Neuronal stem cell (in vitro differentiated cells): ENCODE results near the gene INTS1.
"Not testable (repeated sequence)": the region's sequence is repeated elsewhere in the genome, so short reads cannot be mapped to it uniquely, and the experiment has no call there.

Experiments used
- DNase-seq: peaks from one replicate; pipeline ENCODE4 v3.0.0-alpha.2; 2013; ENCODE audit warnings: low spot score
- H2AFZ ChIP-seq: one replicate; pipeline ENCODE4 v1.6.1; 2013; ENCODE audit warnings: mild to moderate bottlenecking, low read length, inconsistent platforms
- H2AK5ac ChIP-seq: 2 replicates; pipeline ENCODE4 v1.6.1; 2013; ENCODE audit warnings: low read depth, mild to moderate bottlenecking, inconsistent platforms, low read length, moderate library complexity, mixed read lengths
- H2BK120ac ChIP-seq: 2 replicates; pipeline ENCODE4 v1.6.1; 2013; ENCODE audit warnings: low read depth, mild to moderate bottlenecking, inconsistent platforms, low read length, moderate library complexity, mixed read lengths
- H2BK12ac ChIP-seq: one replicate; pipeline ENCODE4 v1.6.1; 2013; ENCODE audit warnings: low read length, inconsistent platforms
- H2BK15ac ChIP-seq: 2 replicates; pipeline ENCODE4 v1.6.1; 2013; ENCODE audit warnings: mild to moderate bottlenecking, low read length, inconsistent platforms, mixed read lengths
- H2BK5ac ChIP-seq: one replicate; pipeline ENCODE4 v1.6.1; 2013; ENCODE audit warnings: inconsistent platforms, mild to moderate bottlenecking, low read length, moderate library complexity
- H3K14ac ChIP-seq: one replicate; pipeline ENCODE4 v1.6.1; 2013; ENCODE audit warnings: low read length, inconsistent platforms
- H3K18ac ChIP-seq: 2 replicates; pipeline ENCODE4 v1.6.1; 2013; ENCODE audit warnings: low read length, inconsistent platforms
- H3K23ac ChIP-seq: 2 replicates; pipeline ENCODE4 v1.6.1; 2013; ENCODE audit warnings: low read depth, mild to moderate bottlenecking, mixed read lengths, low read length, inconsistent platforms; ENCODE audit not compliant: poor library complexity
- H3K27ac ChIP-seq: replicated peaks from 3 replicates; pipeline ENCODE4 v1.5.1; 2013; ENCODE audit warnings: low read length, inconsistent platforms
- H3K27me3 ChIP-seq, 3 experiments: 2 replicates each; pipeline ENCODE4 v1.6.1; 2013; ENCODE audit warnings: low read length in 3 of 3, mild to moderate bottlenecking in 2 of 3, inconsistent platforms in 1 of 3, low read depth in 1 of 3, mixed read lengths in 1 of 3, moderate library complexity in 1 of 3; ENCODE audit not compliant: control insufficient read depth in 3 of 3, insufficient read depth in 3 of 3
- H3K36me3 ChIP-seq, 2 donors: replicated peaks in 1 of 2; 2 replicates each; pipeline ENCODE4 v1.6.1; 2013; ENCODE audit warnings: low read length in 2 of 2; ENCODE audit not compliant: control insufficient read depth in 2 of 2, insufficient read depth in 2 of 2
- H3K4ac ChIP-seq: 2 replicates; pipeline ENCODE4 v1.6.1; 2013; ENCODE audit warnings: inconsistent platforms, mild to moderate bottlenecking, low read length, moderate library complexity
- H3K4me1 ChIP-seq, 2 donors: 1 replicate in 1 of 2; 2 replicates in 1 of 2; pipeline ENCODE4 v1.6.1; 2013; ENCODE audit warnings: low read length in 2 of 2, low read depth in 1 of 2; ENCODE audit not compliant: control insufficient read depth in 2 of 2, insufficient read depth in 1 of 2
- H3K4me2 ChIP-seq: one replicate; pipeline ENCODE4 v1.6.1; 2013; ENCODE audit warnings: mild to moderate bottlenecking, low read length, inconsistent platforms; ENCODE audit not compliant: insufficient read depth, poor library complexity, severe bottlenecking
- H3K4me3 ChIP-seq, 2 donors: 2 replicates each; pipeline ENCODE4 v1.5.1; 2013; ENCODE audit warnings: low read length in 2 of 2, mild to moderate bottlenecking in 2 of 2, inconsistent platforms in 1 of 2, moderate library complexity in 1 of 2
- H3K79me1 ChIP-seq: one replicate; pipeline ENCODE4 v1.6.1; 2013; ENCODE audit warnings: low read depth, mild to moderate bottlenecking, inconsistent platforms, low read length, moderate library complexity
- H3K9ac ChIP-seq: one replicate; pipeline ENCODE4 v1.6.1; 2013; ENCODE audit warnings: mild to moderate bottlenecking, low read depth, low read length, inconsistent platforms; ENCODE audit not compliant: poor library complexity
- H3K9me3 ChIP-seq, 2 donors: replicated peaks in 1 of 2; 2 replicates each; pipeline versions ENCODE3 to v1.6.1; 2013; ENCODE audit warnings: low read length in 2 of 2, mild to moderate bottlenecking in 2 of 2, inconsistent platforms in 1 of 2, low read depth in 1 of 2, mixed read lengths in 1 of 2, moderate library complexity in 1 of 2; ENCODE audit not compliant: control insufficient read depth in 2 of 2, insufficient read depth in 1 of 2
- H4K8ac ChIP-seq: one replicate; pipeline ENCODE4 v1.6.1; 2013; ENCODE audit warnings: low read depth, mild to moderate bottlenecking, inconsistent platforms, low read length, moderate library complexity
- H4K91ac ChIP-seq: one replicate; pipeline ENCODE4 v1.6.1; 2013; ENCODE audit warnings: low read length, low read depth, mild to moderate bottlenecking, inconsistent platforms; ENCODE audit not compliant: poor library complexity
- WGBS, 2 donors: extraction: QIAGEN DNeasy Blood & Tissue Kit; methylation state at CpG; one replicate each; pipeline ENCODE4 v1.1.7; 2013; ENCODE audit warnings: missing lambda C conversion rate in 2 of 2, mixed read lengths in 1 of 2; ENCODE audit not compliant: insufficient read length in 2 of 2, insufficient replicate concordance in 1 of 2; ENCODE audit errors: extremely low coverage in 2 of 2; 5-methylcytosine and 5-hydroxymethylcytosine counted together

Gene INTS1

DNA sequence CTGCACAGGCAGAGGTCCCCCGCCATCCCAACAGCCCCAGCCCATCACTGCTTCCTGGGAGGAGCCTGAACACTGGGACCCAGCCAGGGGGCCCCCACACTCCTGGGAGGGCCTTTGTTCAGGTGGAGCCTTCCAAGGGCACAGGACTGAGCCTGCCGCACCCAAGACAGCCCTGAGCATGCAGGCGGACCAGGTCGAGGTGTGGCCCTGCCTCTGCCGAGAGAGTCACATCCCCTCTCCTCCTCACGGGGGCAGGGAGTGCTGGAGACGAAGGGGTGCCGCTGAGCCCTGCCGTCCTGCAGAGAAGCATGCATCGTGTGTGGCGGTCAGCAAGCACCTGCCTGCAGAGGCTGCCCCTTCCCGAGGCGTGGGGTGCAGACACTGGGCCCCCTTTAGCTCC, 19.0 kb upstream of the INTS1 start:
- Histone ChIP-seq H3K79me1 (peaks cover 3% of the 10 kb centered on the region), H2AK5ac (peak overlapping the region; percentile 94), H3K4ac (peak overlapping the region; percentile 6), H2BK5ac (peak overlapping the region; percentile 53), H3K9ac (no peak overlapping the region), H2BK12ac (no peak overlapping the region), H2AFZ (peak overlapping the region; percentile 67), H3K9me3 (peaks cover 2 to 7% of the 10 kb centered on the region in 2 donors), H3K4me1 (peaks cover 2 to 4% of the 10 kb centered on the region in 2 donors), H3K36me3 (no peaks in the 10 kb centered on the region), H3K4me3 (no peak overlapping the region), H3K23ac (no peak overlapping the region), H2BK120ac (no peak overlapping the region), H3K27ac (no peak overlapping the region), H2BK15ac (peak overlapping the region; percentile 89), H3K4me2 (peak overlapping the region; percentile 11), H4K8ac (no peak overlapping the region), H4K91ac (no peak overlapping the region), H3K14ac (no peak overlapping the region), H3K18ac (peak overlapping the region; percentile 35), H3K27me3 (peaks cover 0 to 12% (median 3%) of the 10 kb centered on the region in 3 experiments)
- no peak for DNase-seq
- no CpG with 5 or more reads among the region's 13 CpGs for WGBS, 2 donors

DNA sequence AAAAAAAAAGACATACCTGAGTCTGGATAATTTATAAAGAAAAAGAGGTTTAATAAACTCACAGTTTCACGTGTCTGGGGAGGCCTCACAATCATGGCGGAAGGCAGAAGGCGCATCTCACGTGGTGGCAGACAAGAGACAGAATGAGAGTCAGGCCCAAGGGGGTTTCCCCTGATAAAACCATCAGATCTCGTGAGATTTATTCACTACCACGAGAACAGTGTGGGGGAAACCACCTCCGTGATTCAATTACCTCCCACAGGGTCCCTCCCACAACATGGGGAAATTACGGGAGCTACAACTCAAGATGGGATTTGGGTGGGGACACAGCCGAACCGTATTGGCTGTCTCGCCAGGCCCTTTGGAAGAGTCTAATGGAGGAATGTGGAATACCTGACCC, 17.3 kb upstream of the INTS1 start:
- Histone ChIP-seq H4K91ac (no peak overlapping the region), H2BK15ac (no peak overlapping the region), H3K4me3 (no peak overlapping the region), H3K4ac (no peak overlapping the region), H3K4me2 (no peak overlapping the region), H3K9me3 (peaks cover 2 to 7% of the 10 kb centered on the region in 2 donors), H3K9ac (no peak overlapping the region), H2BK5ac (no peak overlapping the region), H3K4me1 (peaks cover under 1 to 4% of the 10 kb centered on the region in 2 donors), H4K8ac (no peak overlapping the region), H2BK120ac (no peak overlapping the region), H3K27ac (no peak overlapping the region), H2AFZ (no peak overlapping the region), H3K79me1 (peaks cover 5% of the 10 kb centered on the region), H3K14ac (no peak overlapping the region), H2BK12ac (no peak overlapping the region), H2AK5ac (peak overlapping the region; percentile 19), H3K27me3 (peaks cover 0 to 7% (median 3%) of the 10 kb centered on the region in 3 experiments), H3K18ac (no peak overlapping the region), H3K36me3 (no peaks in the 10 kb centered on the region), H3K23ac (no peak overlapping the region)
- no CpG with 5 or more reads among the region's 11 CpGs for WGBS, 2 donors
- DNase-seq: no peak

DNA sequence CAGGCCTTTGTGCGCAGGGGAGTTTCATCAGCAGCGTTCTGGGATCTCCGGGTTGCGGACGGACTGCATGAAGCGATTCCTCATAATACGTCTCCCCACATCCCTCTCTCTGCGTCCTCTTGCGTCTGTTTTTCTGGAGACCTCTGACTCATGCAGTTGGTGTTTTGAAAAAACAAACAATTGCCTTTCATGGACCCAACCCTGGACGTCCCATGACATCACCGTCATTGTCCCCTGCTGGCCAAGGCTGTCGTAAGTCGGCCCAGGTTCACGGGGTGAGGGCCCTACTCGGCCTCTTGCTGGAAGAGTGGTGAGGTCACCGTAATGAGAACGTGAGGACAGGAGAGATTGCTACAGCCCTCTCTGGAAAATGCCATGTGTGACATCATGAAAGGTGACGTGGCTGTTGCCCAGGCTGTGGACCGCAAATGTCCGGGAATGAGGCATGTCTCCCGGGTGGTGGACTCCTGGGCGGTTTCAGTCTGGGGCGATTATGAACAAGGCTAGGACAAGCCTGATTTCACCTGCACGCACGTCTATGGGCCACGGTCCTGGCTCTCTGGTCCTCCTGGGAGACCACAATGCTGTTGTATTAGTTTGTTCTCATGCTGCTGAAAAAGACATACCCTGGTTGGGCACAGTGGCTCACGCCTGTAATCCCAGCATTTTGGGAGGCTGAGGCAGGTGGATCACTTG, 16.5 kb upstream of the INTS1 start:
- Histone ChIP-seq H3K4me2 (no peak overlapping the region), H3K4me3 (no peak overlapping the region), H2AFZ (peak overlapping the region; percentile 66), H3K9ac (no peak overlapping the region), H3K23ac (no peak overlapping the region), H3K14ac (no peak overlapping the region), H4K91ac (no peak overlapping the region), H3K18ac (no peak overlapping the region), H3K27ac (no peak overlapping the region), H3K79me1 (peaks cover 6% of the 10 kb centered on the region), H3K9me3 (peaks cover 2 to 7% of the 10 kb centered on the region in 2 donors), H3K4ac (no peak overlapping the region), H2BK15ac (no peak overlapping the region), H2AK5ac (peak overlapping the region; percentile 6), H2BK120ac (no peak overlapping the region), H3K4me1 (peaks cover 0 to 4% of the 10 kb centered on the region in 2 donors), H4K8ac (no peak overlapping the region), H3K36me3 (no peaks in the 10 kb centered on the region), H2BK5ac (no peak overlapping the region), H2BK12ac (no peak overlapping the region), H3K27me3 (peaks cover 0 to 5% (median 3%) of the 10 kb centered on the region in 3 experiments)
- no CpG with 5 or more reads among the region's 27 CpGs for WGBS, 2 donors
- DNase-seq: no peak

DNA sequence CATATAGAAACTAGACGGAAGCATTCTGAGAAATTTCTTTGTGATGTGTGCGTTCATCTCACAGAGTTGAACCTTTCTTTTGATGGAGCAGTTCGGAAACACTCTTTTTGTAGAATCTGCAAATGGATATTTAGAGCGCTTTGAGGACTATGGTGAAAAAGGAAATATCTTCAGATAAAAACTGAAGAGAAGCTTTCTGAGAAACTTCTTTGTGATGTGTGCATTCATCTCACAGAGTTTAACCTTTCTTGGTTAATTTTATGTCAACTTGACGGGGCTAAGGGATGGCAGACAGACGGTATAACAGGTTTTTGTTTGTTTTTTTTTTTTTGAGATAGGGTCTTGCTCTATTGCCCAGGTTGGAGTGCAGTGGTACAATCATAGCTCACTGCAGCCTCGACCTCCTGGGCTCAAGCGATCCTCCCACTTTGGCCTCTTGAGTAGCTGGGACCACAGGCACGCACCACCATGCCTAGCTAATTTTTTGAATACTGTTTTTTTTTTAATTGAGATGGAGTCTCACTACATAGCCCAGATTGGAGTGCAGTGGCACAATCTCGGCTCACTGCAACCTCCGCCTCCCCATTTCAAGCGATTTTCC, 15.2 kb upstream of the INTS1 start:
- H2AK5ac ChIP-seq, H3K4me1 ChIP-seq, H3K4me3 ChIP-seq, H2BK15ac ChIP-seq, H3K18ac ChIP-seq, H3K27me3 ChIP-seq, H3K14ac ChIP-seq, H3K4me2 ChIP-seq, H3K9ac ChIP-seq, H3K36me3 ChIP-seq, DNase-seq, H4K8ac ChIP-seq, H2BK5ac ChIP-seq, H3K9me3 ChIP-seq, H2AFZ ChIP-seq, H2BK12ac ChIP-seq, H3K79me1 ChIP-seq, H2BK120ac ChIP-seq, H4K91ac ChIP-seq, H3K4ac ChIP-seq, H3K27ac ChIP-seq, H3K23ac ChIP-seq: not testable (repeated sequence)
- no CpG with 5 or more reads among the region's 12 CpGs for WGBS, 2 donors
